HG02970 (cell line): ENCODE results near the gene VPS18.

Experiments used
- ATAC-seq: cut with Tn5 transposase; IDR thresholded peaks from one replicate; pipeline ENCODE4 v1.9.1; 2021; ENCODE audit warnings: mild to moderate bottlenecking, moderate library complexity, moderate number of reproducible peaks; ENCODE audit not compliant: unreplicated experiment, low FRiP score

Gene VPS18

GRCh38 chr15:40863660-40864270 is 30.5 kb upstream of the VPS18 start:
- ATAC-seq, result no peak

- ATAC-seq, result no peak
Observed at GRCh38 chr15:40867199-40867598, 27.1 kb upstream of the VPS18 start.

GRCh38 chr15:40869686-40870085 is 24.6 kb upstream of the VPS18 start:
- no peak for ATAC-seq

GRCh38 chr15:40870716-40871115 is 23.5 kb upstream of the VPS18 start:
- ATAC-seq, result no peak

- ATAC-seq, result no peak
Observed at GRCh38 chr15:40871749-40872617, 22.3 kb upstream of the VPS18 start.

GRCh38 chr15:40872791-40873693 is 21.2 kb upstream of the VPS18 start:
- no peak for ATAC-seq

- ATAC-seq, result no peak
Observed at GRCh38 chr15:40873694-40874561, 20.3 kb upstream of the VPS18 start, which contains the start of gene RHOV. RHOV (minus strand) TSS chr15:40874234; CDS start chr15:40874139, 95 bp downstream.

- ATAC-seq, result no peak
Observed at GRCh38 chr15:40875991-40876730, 18.1 kb upstream of the VPS18 start.

GRCh38 chr15:40877694-40878093 is 16.6 kb upstream of the VPS18 start:
- no peak for ATAC-seq

GRCh38 chr15:40878785-40879184 is 15.5 kb upstream of the VPS18 start:
- no peak for ATAC-seq

GRCh38 chr15:40879609-40880008 is 14.6 kb upstream of the VPS18 start:
- no peak for ATAC-seq

GRCh38 chr15:40881351-40881750 is 12.9 kb upstream of the VPS18 start:
- no peak for ATAC-seq

- no peak for ATAC-seq
Observed at GRCh38 chr15:40886586-40886985, 7.7 kb upstream of the VPS18 start.

GRCh38 chr15:40889112-40889511 is 5.1 kb upstream of the VPS18 start:
- ATAC-seq, result no peak

GRCh38 chr15:40891138-40891537 is 3.1 kb upstream of the VPS18 start:
- no peak for ATAC-seq

GRCh38 chr15:40891810-40892446 is 2.3 kb upstream of the VPS18 start:
- no peak for ATAC-seq

- ATAC-seq, result no peak
Observed at GRCh38 chr15:40892447-40893012, 1.7 kb upstream of the VPS18 start.

GRCh38 chr15:40893019-40893670 is 1.1 kb upstream of the VPS18 start:
- ATAC-seq, result no peak
